Measurements from ENCODE around the gene PLK1.

The PLK1 gene

DNA sequence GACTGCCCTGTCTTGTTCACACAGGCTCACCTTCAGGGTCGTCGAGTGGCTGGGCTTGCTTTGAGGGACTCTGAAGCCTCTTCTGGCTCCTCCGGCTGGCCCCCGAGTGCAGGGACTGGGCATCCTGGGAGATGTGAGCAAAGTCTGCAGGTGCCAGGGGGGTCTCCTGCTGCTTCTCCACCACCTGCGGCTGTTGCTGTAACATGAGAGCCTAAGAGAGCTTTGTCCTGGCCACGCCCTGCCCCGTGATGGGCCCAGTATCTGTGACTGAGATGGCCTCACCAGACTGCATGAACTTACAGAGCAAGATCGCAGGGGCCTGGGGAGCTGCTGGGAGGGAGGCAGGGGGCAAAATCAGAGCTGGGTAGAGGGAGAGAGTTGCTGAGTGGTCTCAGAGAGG is 21.8 kb downstream of the PLK1 start:
- Histone ChIP-seq H2AK5ac (ENCODE audit: low read depth, low read length) (peak overlapping the region; percentile 34), H3K36me3 (replicated peaks in 1 of 2; ENCODE audit: control insufficient read depth in 2 of 2, insufficient read depth in 2 of 2, low read length in 2 of 2) (no peaks in the 10 kb centered on the region), H3K4me2 (ENCODE audit: insufficient read depth, low read length, poor library complexity, severe bottlenecking) (no peak overlapping the region), H2AFZ (ENCODE audit: low read length) (peak overlapping the region; percentile 43), H4K91ac (ENCODE audit: low read depth, low read length, poor library complexity) (no peak overlapping the region), H3K27me3 (ENCODE audit: control insufficient read depth in 3 of 3, insufficient read depth in 3 of 3, low read depth in 1 of 3, low read length in 3 of 3) (no peaks in the 10 kb centered on the region), H3K4me1 (ENCODE audit: control insufficient read depth in 2 of 2, insufficient read depth in 1 of 2, low read depth in 1 of 2, low read length in 2 of 2) (peaks cover 0 to 5% of the 10 kb centered on the region in 2 donors), H3K14ac (ENCODE audit: low read length) (peak overlapping the region; percentile 66), H3K4ac (ENCODE audit: low read length) (no peak overlapping the region), H3K9ac (ENCODE audit: low read depth, low read length, poor library complexity) (peak overlapping the region; percentile 24), H3K79me1 (ENCODE audit: low read depth, low read length) (no peaks in the 10 kb centered on the region), H3K9me3 (replicated peaks in 1 of 2; ENCODE audit: control insufficient read depth in 2 of 2, insufficient read depth in 1 of 2, low read depth in 1 of 2, low read length in 2 of 2) (no peaks in the 10 kb centered on the region), H3K23ac (ENCODE audit: low read depth, low read length, poor library complexity) (no peak overlapping the region), H4K8ac (ENCODE audit: low read depth, low read length) (no peak overlapping the region), H2BK12ac (ENCODE audit: low read length) (no peak overlapping the region), H3K4me3 (ENCODE audit: low read length in 2 of 2) (no peak overlapping the region), H3K27ac (replicated peaks; ENCODE audit: low read length) (no peak overlapping the region), H2BK5ac (ENCODE audit: low read length) (peak overlapping the region; percentile 93), H2BK15ac (ENCODE audit: low read length) (no peak overlapping the region), H2BK120ac (ENCODE audit: low read depth, low read length) (no peak overlapping the region), H3K18ac (ENCODE audit: low read length) (peak overlapping the region; percentile 72)
- WGBS, 2 donors (ENCODE audit: extremely low coverage in 2 of 2, insufficient read length in 2 of 2, insufficient replicate concordance in 1 of 2), result no CpG with 5 or more reads among the region's 8 CpGs
- DNase-seq (ENCODE audit: low spot score), result no peak

DNA sequence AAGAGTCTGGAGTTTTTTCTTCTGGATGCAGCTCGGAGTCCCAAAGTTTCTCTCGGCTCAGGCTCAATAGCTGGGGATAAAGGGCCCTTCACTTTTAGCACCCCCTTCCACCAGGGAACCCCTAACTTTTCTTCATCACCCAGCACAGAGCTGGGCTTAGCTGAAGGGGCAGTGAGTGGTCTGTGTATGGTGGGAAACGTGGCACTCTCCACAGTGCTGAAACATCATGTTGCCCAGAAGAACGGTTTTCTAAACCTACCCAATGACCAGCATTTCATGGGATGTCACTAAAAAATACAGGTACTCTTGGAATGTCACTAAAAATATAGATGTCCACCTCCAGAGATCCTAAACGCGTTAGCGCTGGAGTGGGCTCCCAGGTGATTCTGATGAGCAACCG is 22.4 kb downstream of the PLK1 start:
- no peak for DNase-seq (ENCODE audit: low spot score)
- H2BK120ac ChIP-seq (ENCODE audit: low read depth, low read length), result no peak overlapping the region
- H4K8ac ChIP-seq (ENCODE audit: low read depth, low read length), result no peak overlapping the region
- H3K18ac ChIP-seq (ENCODE audit: low read length), result no peak overlapping the region
- H2BK5ac ChIP-seq (ENCODE audit: low read length), result peak overlapping the region; percentile 93
- no peak overlapping the region for H3K4ac ChIP-seq (ENCODE audit: low read length)
- no peak overlapping the region for H2AK5ac ChIP-seq (ENCODE audit: low read depth, low read length)
- no peak overlapping the region for H3K14ac ChIP-seq (ENCODE audit: low read length)
- no peaks in the 10 kb centered on the region for H3K36me3 ChIP-seq (replicated peaks in 1 of 2; ENCODE audit: control insufficient read depth in 2 of 2, insufficient read depth in 2 of 2, low read length in 2 of 2)
- no peak overlapping the region for H3K4me2 ChIP-seq (ENCODE audit: insufficient read depth, low read length, poor library complexity, severe bottlenecking)
- peaks cover 0 to 5% of the 10 kb centered on the region in 2 donors for H3K4me1 ChIP-seq (ENCODE audit: control insufficient read depth in 2 of 2, insufficient read depth in 1 of 2, low read depth in 1 of 2, low read length in 2 of 2)
- H2BK15ac ChIP-seq (ENCODE audit: low read length), result no peak overlapping the region
- H3K27me3 ChIP-seq (ENCODE audit: control insufficient read depth in 3 of 3, insufficient read depth in 3 of 3, low read depth in 1 of 3, low read length in 3 of 3), result no peaks in the 10 kb centered on the region
- no peak overlapping the region for H3K23ac ChIP-seq (ENCODE audit: low read depth, low read length, poor library complexity)
- no peaks in the 10 kb centered on the region for H3K9me3 ChIP-seq (replicated peaks in 1 of 2; ENCODE audit: control insufficient read depth in 2 of 2, insufficient read depth in 1 of 2, low read depth in 1 of 2, low read length in 2 of 2)
- H2AFZ ChIP-seq (ENCODE audit: low read length), result no peak overlapping the region
- H2BK12ac ChIP-seq (ENCODE audit: low read length), result no peak overlapping the region
- H3K27ac ChIP-seq (replicated peaks; ENCODE audit: low read length), result no peak overlapping the region
- H3K4me3 ChIP-seq (ENCODE audit: low read length in 2 of 2), result no peak overlapping the region
- no CpG with 5 or more reads among the region's 8 CpGs for WGBS, 2 donors (ENCODE audit: extremely low coverage in 2 of 2, insufficient read length in 2 of 2, insufficient replicate concordance in 1 of 2)
- no peak overlapping the region for H3K9ac ChIP-seq (ENCODE audit: low read depth, low read length, poor library complexity)
- no peaks in the 10 kb centered on the region for H3K79me1 ChIP-seq (ENCODE audit: low read depth, low read length)
- no peak overlapping the region for H4K91ac ChIP-seq (ENCODE audit: low read depth, low read length, poor library complexity)

DNA sequence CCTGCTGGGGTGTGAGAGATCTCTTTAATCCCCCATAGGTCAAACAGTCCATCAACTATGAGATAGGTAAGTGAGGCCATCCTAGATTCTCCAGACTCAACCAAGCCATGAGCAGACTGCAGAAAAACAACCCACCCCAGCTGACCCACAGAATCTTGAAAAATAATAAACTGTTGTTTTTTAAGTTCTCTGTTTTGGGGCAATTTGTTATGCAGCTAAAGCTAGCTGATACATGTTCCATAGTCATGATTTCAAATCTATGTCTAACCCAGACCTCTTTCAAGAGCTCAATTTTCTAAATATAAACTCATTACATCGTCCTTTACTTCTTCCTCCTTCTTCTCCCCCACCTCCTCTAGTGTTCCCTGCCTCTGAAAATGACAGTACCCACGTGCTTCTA is 24.3 kb downstream of the PLK1 start:
- Histone ChIP-seq H3K18ac (ENCODE audit: low read length) (no peak overlapping the region), H2AFZ (ENCODE audit: low read length) (no peak overlapping the region), H3K23ac (ENCODE audit: low read depth, low read length, poor library complexity) (no peak overlapping the region), H3K36me3 (replicated peaks in 1 of 2; ENCODE audit: control insufficient read depth in 2 of 2, insufficient read depth in 2 of 2, low read length in 2 of 2) (no peaks in the 10 kb centered on the region), H3K4me1 (ENCODE audit: control insufficient read depth in 2 of 2, insufficient read depth in 1 of 2, low read depth in 1 of 2, low read length in 2 of 2) (peaks cover 0 to 5% of the 10 kb centered on the region in 2 donors), H3K27me3 (ENCODE audit: control insufficient read depth in 3 of 3, insufficient read depth in 3 of 3, low read depth in 1 of 3, low read length in 3 of 3) (no peaks in the 10 kb centered on the region), H3K79me1 (ENCODE audit: low read depth, low read length) (no peaks in the 10 kb centered on the region), H2BK120ac (ENCODE audit: low read depth, low read length) (no peak overlapping the region), H4K91ac (ENCODE audit: low read depth, low read length, poor library complexity) (no peak overlapping the region), H3K4me2 (ENCODE audit: insufficient read depth, low read length, poor library complexity, severe bottlenecking) (no peak overlapping the region), H2AK5ac (ENCODE audit: low read depth, low read length) (no peak overlapping the region), H2BK12ac (ENCODE audit: low read length) (no peak overlapping the region), H3K9ac (ENCODE audit: low read depth, low read length, poor library complexity) (no peak overlapping the region), H3K9me3 (replicated peaks in 1 of 2; ENCODE audit: control insufficient read depth in 2 of 2, insufficient read depth in 1 of 2, low read depth in 1 of 2, low read length in 2 of 2) (no peaks in the 10 kb centered on the region), H3K4me3 (ENCODE audit: low read length in 2 of 2) (no peak overlapping the region), H4K8ac (ENCODE audit: low read depth, low read length) (no peak overlapping the region), H3K27ac (replicated peaks; ENCODE audit: low read length) (no peak overlapping the region), H2BK15ac (ENCODE audit: low read length) (no peak overlapping the region), H3K4ac (ENCODE audit: low read length) (no peak overlapping the region), H3K14ac (ENCODE audit: low read length) (no peak overlapping the region), H2BK5ac (ENCODE audit: low read length) (no peak overlapping the region)
- WGBS, 2 donors (ENCODE audit: extremely low coverage in 2 of 2, insufficient read length in 2 of 2, insufficient replicate concordance in 1 of 2), result 100% methylated on average over 1 of the region's 2 CpGs; no CpG with 5 or more reads in 1 of the 2 donors
- no peak for DNase-seq (ENCODE audit: low spot score)

DNA sequence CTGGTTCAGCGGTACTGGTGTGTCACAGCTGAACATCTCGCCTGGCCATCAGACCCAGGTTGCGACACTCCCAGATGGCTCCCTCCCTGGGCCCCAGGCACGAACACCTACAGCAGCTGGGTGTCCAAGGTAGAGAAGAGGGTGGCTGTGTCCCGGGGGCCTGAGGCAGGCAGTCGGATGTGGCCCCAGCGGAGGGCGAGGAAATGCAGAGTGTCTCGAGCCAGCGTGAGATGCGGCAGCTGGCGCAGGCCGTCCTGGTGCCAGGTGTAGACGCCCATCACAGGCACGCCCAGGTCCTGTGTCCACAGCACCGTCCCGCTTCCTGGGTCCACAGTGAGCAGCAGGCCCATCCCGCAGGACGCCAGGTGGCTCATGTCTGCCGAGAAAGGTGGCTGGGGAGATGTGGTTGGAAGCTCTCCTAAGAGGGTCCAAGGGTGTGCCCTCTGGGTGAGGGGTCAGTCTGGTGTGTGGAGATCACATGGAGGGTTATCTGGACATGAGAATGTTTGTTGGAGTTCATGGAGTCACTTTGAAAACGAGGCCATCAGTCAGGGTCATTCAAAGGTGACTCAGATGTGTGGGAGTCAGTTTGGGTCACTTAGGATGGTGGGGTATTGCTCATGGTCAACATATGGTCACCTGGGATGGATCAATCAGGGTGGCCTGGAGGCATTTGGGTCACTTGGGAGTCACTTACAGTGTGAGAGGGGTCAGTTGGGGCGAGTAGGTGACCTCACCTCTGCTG is 26.3 kb downstream of the PLK1 start:
- Histone ChIP-seq H3K9me3 (replicated peaks in 1 of 2; ENCODE audit: control insufficient read depth in 2 of 2, insufficient read depth in 1 of 2, low read depth in 1 of 2, low read length in 2 of 2) (peaks cover 2 to 3% of the 10 kb centered on the region in 2 donors), H3K18ac (ENCODE audit: low read length) (peak overlapping the region; percentile 75), H3K27me3 (ENCODE audit: control insufficient read depth in 3 of 3, insufficient read depth in 3 of 3, low read depth in 1 of 3, low read length in 3 of 3) (no peaks in the 10 kb centered on the region), H3K79me1 (ENCODE audit: low read depth, low read length) (no peaks in the 10 kb centered on the region), H2BK12ac (ENCODE audit: low read length) (peak overlapping the region; percentile 63), H3K4me2 (ENCODE audit: insufficient read depth, low read length, poor library complexity, severe bottlenecking) (no peak overlapping the region), H4K8ac (ENCODE audit: low read depth, low read length) (no peak overlapping the region), H4K91ac (ENCODE audit: low read depth, low read length, poor library complexity) (no peak overlapping the region), H3K23ac (ENCODE audit: low read depth, low read length, poor library complexity) (no peak overlapping the region), H2BK15ac (ENCODE audit: low read length) (peak overlapping the region; percentile 60), H2AK5ac (ENCODE audit: low read depth, low read length) (peak overlapping the region; percentile 72), H3K4ac (ENCODE audit: low read length) (no peak overlapping the region), H3K36me3 (replicated peaks in 1 of 2; ENCODE audit: control insufficient read depth in 2 of 2, insufficient read depth in 2 of 2, low read length in 2 of 2) (no peaks in the 10 kb centered on the region), H2AFZ (ENCODE audit: low read length) (no peak overlapping the region), H3K4me3 (ENCODE audit: low read length in 2 of 2) (no peak overlapping the region), H2BK5ac (ENCODE audit: low read length) (no peak overlapping the region), H3K9ac (ENCODE audit: low read depth, low read length, poor library complexity) (no peak overlapping the region), H2BK120ac (ENCODE audit: low read depth, low read length) (no peak overlapping the region), H3K14ac (ENCODE audit: low read length) (no peak overlapping the region), H3K27ac (replicated peaks; ENCODE audit: low read length) (no peak overlapping the region), H3K4me1 (ENCODE audit: control insufficient read depth in 2 of 2, insufficient read depth in 1 of 2, low read depth in 1 of 2, low read length in 2 of 2) (peaks cover 0 to 5% of the 10 kb centered on the region in 2 donors)
- WGBS, 2 donors (ENCODE audit: extremely low coverage in 2 of 2, insufficient read length in 2 of 2, insufficient replicate concordance in 1 of 2), result no CpG with 5 or more reads among the region's 22 CpGs
- DNase-seq (ENCODE audit: low spot score), result no peak
